Measurements from ENCODE around the gene TRIML1. TPM values are rescaled to one million over a fixed set of nuclear protein-coding genes. Genes with fewer than 3 reads are reported as not detected.
A peak's percentile ranks its signal among the peaks of the same experiment; 100 is the strongest.

TRIML1 gene
- not detected in 2 replicates for total RNA-seq (2011; cell fraction: chromatin; rRNA removed; ENCODE audit: low replicate concordance)
- not detected in 2 replicates for total RNA-seq (2011; cell fraction: nucleolus; rRNA removed)
- not detected in 2 replicates for total RNA-seq (2011; cell fraction: nucleoplasm; rRNA removed)
- total RNA-seq (2014; rRNA removed) = not detected in 2 replicates
- not detected in 2 replicates for total RNA-seq (2014; rRNA removed; fragmentation: Illumina TruSeq; extraction: Trizol)
- total RNA-seq (2015; rRNA removed; fragmentation: Illumina TruSeq; extraction: Trizol) = not detected in 2 replicates
- total RNA-seq (2021) = not detected in 2 replicates
- polyA plus RNA-seq (2011; rRNA removed) = not detected in 2 replicates
- polyA plus RNA-seq (2011; cell fraction: cytosol; rRNA removed) = not detected in 2 replicates
- polyA plus RNA-seq (2011; cell fraction: nucleus; rRNA removed) = not detected in 2 replicates
- polyA plus RNA-seq (2012) = 0.10 TPM in 1 of 2 replicates, not detected in the other
- polyA plus RNA-seq (2014; fragmentation: Illumina TruSeq; extraction: Trizol) = not detected in 2 replicates
- polyA plus RNA-seq (2014; fragmentation: Nextera tagmentation; extraction: Ambion mirVana) = under 1 TPM in 1 of 2 experiments, not detected in 1; 0.10 TPM
- not detected in 2 replicates for polyA plus RNA-seq (2014; rRNA removed)
- not detected in 2 replicates for polyA minus RNA-seq (2011; rRNA and poly(A)+ RNA removed)
- not detected in 2 replicates for polyA minus RNA-seq (2011; cell fraction: cytosol; rRNA and poly(A)+ RNA removed)
- not detected in 2 replicates for polyA minus RNA-seq (2011; cell fraction: nucleus; rRNA and poly(A)+ RNA removed)
- Bru-seq, nascent RNA = not detected
- BruChase-seq, experiment 1, labeled RNA remaining after a 2-hour chase = not detected
- not detected for BruChase-seq, experiment 2, labeled RNA remaining after a 6-hour chase
- long read RNA-seq, experiment 1 = 0 reads
- long read RNA-seq, experiment 2 = 0 reads
- long read RNA-seq, experiment 3 = 0 reads

- in situ Hi-C loops (cut with MboI) = no loop called here
- Histone ChIP-seq H3K9ac (ENCODE audit: insufficient read depth in 1 of 2, low read depth in 2 of 2, low read length in 2 of 2) (peak within 1 kb of the TSS in 1 of 2 experiments; percentile 45; a peak in 1 of 4 replicates), H3K79me2 (ENCODE audit: control insufficient read depth, insufficient read depth, low read length) (no peaks in the 10 kb centered on the region), H2AFZ (ENCODE audit: low read depth, low read length) (no peak within 1 kb of the TSS), H3K4me2 (ENCODE audit: insufficient read depth, low read length) (no peak within 1 kb of the TSS), H3K27me3 (ENCODE audit: control insufficient read depth in 2 of 2, insufficient read depth in 2 of 2, low read length in 2 of 2) (no peaks in the 10 kb centered on the region), H3K9me3 (replicated peaks; ENCODE audit: control insufficient read depth, insufficient read depth, low read depth, low read length) (no peaks in the 10 kb centered on the region), H3K27ac (ENCODE audit: extremely low read depth, low read depth, low read length) (no peak within 1 kb of the TSS), H3K4me1 (replicated peaks in 1 of 2; ENCODE audit: control insufficient read depth in 2 of 2, insufficient read depth in 2 of 2, low read length in 2 of 2) (no peaks in the 10 kb centered on the region), H3K9me1 (ENCODE audit: control insufficient read depth, insufficient read depth, low read length) (no peaks in the 10 kb centered on the region), H3K36me3 (ENCODE audit: control insufficient read depth, insufficient read depth, low read length) (no peaks in the 10 kb centered on the region), H4K20me1 (replicated peaks; ENCODE audit: control insufficient read depth, insufficient read depth, low read length) (no peaks in the 10 kb centered on the region), H3K4me3 (no peak within 1 kb of the TSS)
- no peak for DNase-seq (ENCODE audit: extremely low read depth in 1 of 4, low spot score in 3 of 4)
- 0% methylated on average over 3 of the region's 3 CpGs for WGBS (ENCODE audit: insufficient coverage, low coverage, missing lambda C conversion rate)
- no peak for FAIRE-seq
- BruUV-seq (replicated peaks) = no TSS peak
- intact Hi-C loops (cut with micrococcal nuclease) = no loop called here
- ChIA-PET POLR2A (no interaction called here), CTCF (ENCODE audit: low intra/inter-chr PET ratio) (no interaction called here)
- no peak for ATAC-seq
- TF ChIP-seq ILF3 (IDR thresholded peaks at IDR 0.05; ENCODE audit: borderline replicate concordance) (no peak), ZBTB40 (IDR thresholded peaks at IDR 0.05) (no peak), ZBTB40 (CRISPR knock-in tag; IDR thresholded peaks at IDR 0.05) (no peak), RBM14 (IDR thresholded peaks at IDR 0.05; ENCODE audit: borderline replicate concordance, insufficient read depth, low read depth, low read length) (no peak), RB1 (IDR thresholded peaks at IDR 0.05; ENCODE audit: low read depth) (no peak), DNMT1 (IDR thresholded peaks at IDR 0.05) (no peak), ELF4 (CRISPR knock-in tag; IDR thresholded peaks at IDR 0.05) (no peak), CREB5 (CRISPR knock-in tag; IDR thresholded peaks at IDR 0.05) (no peak), THRAP3 (IDR thresholded peaks at IDR 0.05; ENCODE audit: borderline replicate concordance) (no peak), ZNF232 (CRISPR knock-in tag; IDR thresholded peaks at IDR 0.05) (no peak)
Observed at GRCh38 chr4:188139141-188139540, at the start of gene TRIML1. TRIML1 (plus strand) TSS chr4:188139441; CDS start chr4:188139559, 118 bp downstream.
